Measurements from ENCODE around the gene ATP23. TPM values are rescaled to one million over a fixed set of nuclear protein-coding genes. Genes with fewer than 3 reads are reported as not detected.

ATP23 gene
- total RNA-seq, 2 experiments from 2014 or later, result 27.5 to 51.3 TPM

DNA sequence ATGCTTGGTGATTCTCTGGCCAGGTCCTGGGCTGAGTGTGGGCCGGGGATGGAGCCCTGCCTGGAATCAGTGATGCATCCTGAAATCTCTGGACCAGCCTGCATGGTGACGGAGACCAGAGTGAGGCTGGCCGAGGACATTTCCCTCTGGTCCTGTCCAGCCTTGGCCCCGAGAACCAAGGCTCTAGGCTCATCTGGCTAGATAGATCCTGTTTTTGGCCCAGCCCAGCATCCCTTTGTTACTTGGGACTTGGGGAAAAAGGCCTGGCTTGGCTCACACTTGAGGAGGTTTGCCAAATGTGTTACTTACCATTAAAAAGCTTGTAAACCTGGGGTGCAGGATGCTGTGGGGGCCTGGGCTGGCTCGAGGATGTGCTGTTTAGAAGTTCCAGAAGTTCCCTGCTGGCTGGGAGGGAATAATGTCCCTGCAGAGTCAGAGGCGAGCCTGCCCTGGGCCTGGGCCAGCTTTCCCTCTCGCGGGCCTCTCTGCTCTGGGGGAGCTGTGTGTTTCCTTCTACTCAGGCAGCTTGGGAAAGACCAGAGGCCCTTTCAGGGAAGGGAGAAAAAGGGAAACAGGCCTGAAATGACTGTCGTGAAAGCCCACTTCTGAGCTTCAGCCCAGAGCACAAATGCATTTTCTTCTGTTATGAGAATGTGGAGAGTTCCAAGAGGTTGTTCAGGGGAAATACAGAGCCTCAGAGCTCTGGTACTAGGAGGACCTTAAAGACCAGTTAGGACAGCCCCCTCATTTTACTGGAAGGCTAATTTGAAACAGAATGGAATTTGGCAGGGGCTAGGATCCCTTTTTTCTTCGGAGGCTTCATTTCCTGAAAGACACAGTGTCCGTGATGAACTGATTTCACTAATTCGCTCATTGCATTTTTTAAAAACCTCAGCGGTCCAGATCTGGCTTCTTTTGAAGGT, 47.7 kb upstream of the ATP23 start:
- H3K27ac ChIP-seq (ENCODE audit: low read depth, low read length, poor library complexity, severe bottlenecking), result peak overlapping the region; percentile 82
- no peaks in the 10 kb centered on the region for H3K9me3 ChIP-seq (ENCODE audit: low read length)
- intact Hi-C loops (cut with micrococcal nuclease; ENCODE audit: unreplicated experiment), result no loop called here
- DNase-seq (ENCODE audit: low spot score), result no peak
- H3K36me3 ChIP-seq (ENCODE audit: insufficient read depth, low read length), result no peaks in the 10 kb centered on the region
- ChIA-PET POLR2A (interaction anchor here (0.7 to 7.3 kb wide), 7 partner anchors 10 to 110 kb away, joined by 3 to 153 read pairs (median 17); partner anchors contain the start of gene CTDSP2), CTCF (ENCODE audit: unreplicated experiment) (interaction anchor here (0.6 to 4.0 kb wide), 7 partner anchors 9 to 61 kb away, joined by 3 to 23 read pairs (median 6); partner anchors contain the start of gene CTDSP2)
- peak overlapping the region; percentile 69 for H3K4me2 ChIP-seq (ENCODE audit: low read length)
- no peaks in the 10 kb centered on the region for H3K79me2 ChIP-seq (ENCODE audit: insufficient read depth, low read depth, low read length)
- no TSS peak for BruUV-seq (replicated peaks)
- TF ChIP-seq CTCF (conservative IDR thresholded peaks at IDR 0.05; ENCODE audit: low read length) (no peak), EZH2phosphoT487 (IDR thresholded peaks at IDR 0.05; ENCODE audit: borderline replicate concordance, low read depth, low read length) (no peak)
- no peak overlapping the region for H3K4me3 ChIP-seq (ENCODE audit: low read depth, low read length, poor library complexity, severe bottlenecking)
- H3K4me1 ChIP-seq (ENCODE audit: insufficient read depth, low read length, poor library complexity, severe bottlenecking), result peaks cover 90% of the 10 kb centered on the region
- no peaks in the 10 kb centered on the region for H4K20me1 ChIP-seq (ENCODE audit: insufficient read depth, low read length)
- H2AFZ ChIP-seq (ENCODE audit: low read length), result peak overlapping the region; percentile 92
- H3K9me2 ChIP-seq (ENCODE audit: insufficient read depth, low read length), result no peaks in the 10 kb centered on the region

- intact Hi-C loops (cut with micrococcal nuclease; ENCODE audit: unreplicated experiment), result no loop called here
- BruUV-seq (replicated peaks), result no TSS peak
- H3K4me1 ChIP-seq (ENCODE audit: insufficient read depth, low read length, poor library complexity, severe bottlenecking), result peaks cover 95% of the 10 kb centered on the region
- H3K36me3 ChIP-seq (ENCODE audit: insufficient read depth, low read length), result no peaks in the 10 kb centered on the region
- peak overlapping the region; percentile 92 for H2AFZ ChIP-seq (ENCODE audit: low read length)
- no peaks in the 10 kb centered on the region for H4K20me1 ChIP-seq (ENCODE audit: insufficient read depth, low read length)
- CTCF ChIA-PET (ENCODE audit: unreplicated experiment), result interaction anchor here (0.8 to 4.0 kb wide), 11 partner anchors 8 to 92 kb away, joined by 3 to 23 read pairs (median 7); partner anchors contain the start of gene CTDSP2
- TF ChIP-seq EZH2phosphoT487 (IDR thresholded peaks at IDR 0.05; ENCODE audit: borderline replicate concordance, low read depth, low read length), result no peak
- TF ChIP-seq CTCF (conservative IDR thresholded peaks at IDR 0.05; ENCODE audit: low read length), result peak; percentile 21; the same call in 1 of the 2 replicates
- POLR2A ChIA-PET, result interaction anchor here (0.7 to 7.3 kb wide), 16 partner anchors 8 to 135 kb away, joined by 3 to 153 read pairs (median 4); partner anchors contain the start of genes ATP23 and CTDSP2
- peak; percentile 80 for DNase-seq (ENCODE audit: low spot score)
- peak overlapping the region; percentile 69 for H3K4me2 ChIP-seq (ENCODE audit: low read length)
- no peaks in the 10 kb centered on the region for H3K9me3 ChIP-seq (ENCODE audit: low read length)
- H3K9me2 ChIP-seq (ENCODE audit: insufficient read depth, low read length), result no peaks in the 10 kb centered on the region
- H3K4me3 ChIP-seq (ENCODE audit: low read depth, low read length, poor library complexity, severe bottlenecking), result peak overlapping the region; percentile 2
- peak overlapping the region; percentile 82 for H3K27ac ChIP-seq (ENCODE audit: low read depth, low read length, poor library complexity, severe bottlenecking)
- no peaks in the 10 kb centered on the region for H3K79me2 ChIP-seq (ENCODE audit: insufficient read depth, low read depth, low read length)
Observed at GRCh38 chr12:57894399-57895292, 46.7 kb upstream of the ATP23 start.
